ENCODE measurements around the gene OTOGL.

DNA sequence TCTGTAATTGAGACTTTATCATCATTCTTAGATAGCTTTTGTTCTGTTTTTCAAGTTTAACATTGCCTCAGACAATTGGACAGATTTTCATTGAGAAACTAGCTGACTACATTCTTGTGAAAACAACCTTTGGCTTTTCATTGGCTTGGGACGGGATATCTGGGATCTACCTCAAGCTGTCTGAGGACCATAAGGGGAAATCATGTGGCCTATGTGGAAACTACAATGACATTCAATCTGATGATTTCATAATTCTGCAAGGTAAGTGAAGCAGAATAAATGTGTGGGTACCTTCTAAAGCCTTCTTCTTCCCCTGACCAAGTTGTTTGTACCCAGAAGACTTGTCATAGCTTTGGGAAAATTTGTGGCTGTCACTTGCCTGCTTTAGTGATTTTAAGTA lies 133.5 kb downstream of the OTOGL start:
- TF ChIP-seq, protein P1, sequence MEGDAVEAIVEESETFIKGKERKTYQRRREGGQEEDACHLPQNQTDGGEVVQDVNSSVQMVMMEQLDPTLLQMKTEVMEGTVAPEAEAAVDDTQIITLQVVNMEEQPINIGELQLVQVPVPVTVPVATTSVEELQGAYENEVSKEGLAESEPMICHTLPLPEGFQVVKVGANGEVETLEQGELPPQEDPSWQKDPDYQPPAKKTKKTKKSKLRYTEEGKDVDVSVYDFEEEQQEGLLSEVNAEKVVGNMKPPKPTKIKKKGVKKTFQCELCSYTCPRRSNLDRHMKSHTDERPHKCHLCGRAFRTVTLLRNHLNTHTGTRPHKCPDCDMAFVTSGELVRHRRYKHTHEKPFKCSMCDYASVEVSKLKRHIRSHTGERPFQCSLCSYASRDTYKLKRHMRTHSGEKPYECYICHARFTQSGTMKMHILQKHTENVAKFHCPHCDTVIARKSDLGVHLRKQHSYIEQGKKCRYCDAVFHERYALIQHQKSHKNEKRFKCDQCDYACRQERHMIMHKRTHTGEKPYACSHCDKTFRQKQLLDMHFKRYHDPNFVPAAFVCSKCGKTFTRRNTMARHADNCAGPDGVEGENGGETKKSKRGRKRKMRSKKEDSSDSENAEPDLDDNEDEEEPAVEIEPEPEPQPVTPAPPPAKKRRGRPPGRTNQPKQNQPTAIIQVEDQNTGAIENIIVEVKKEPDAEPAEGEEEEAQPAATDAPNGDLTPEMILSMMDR (IDR thresholded peaks at IDR 0.05), result no peak
- no peak for TF ChIP-seq POLR2A (IDR thresholded peaks at IDR 0.05)
